ENCODE data around the gene PRND. TPM values are rescaled to one million over a fixed set of nuclear protein-coding genes. Genes with fewer than 3 reads are reported as not detected.

The PRND gene
- total and polyA plus RNA-seq, 2 donors (not counting 3 experiments of a cell fraction or from before 2014, with no cell fraction given): 0.18 TPM; not detected in 1

DNA sequence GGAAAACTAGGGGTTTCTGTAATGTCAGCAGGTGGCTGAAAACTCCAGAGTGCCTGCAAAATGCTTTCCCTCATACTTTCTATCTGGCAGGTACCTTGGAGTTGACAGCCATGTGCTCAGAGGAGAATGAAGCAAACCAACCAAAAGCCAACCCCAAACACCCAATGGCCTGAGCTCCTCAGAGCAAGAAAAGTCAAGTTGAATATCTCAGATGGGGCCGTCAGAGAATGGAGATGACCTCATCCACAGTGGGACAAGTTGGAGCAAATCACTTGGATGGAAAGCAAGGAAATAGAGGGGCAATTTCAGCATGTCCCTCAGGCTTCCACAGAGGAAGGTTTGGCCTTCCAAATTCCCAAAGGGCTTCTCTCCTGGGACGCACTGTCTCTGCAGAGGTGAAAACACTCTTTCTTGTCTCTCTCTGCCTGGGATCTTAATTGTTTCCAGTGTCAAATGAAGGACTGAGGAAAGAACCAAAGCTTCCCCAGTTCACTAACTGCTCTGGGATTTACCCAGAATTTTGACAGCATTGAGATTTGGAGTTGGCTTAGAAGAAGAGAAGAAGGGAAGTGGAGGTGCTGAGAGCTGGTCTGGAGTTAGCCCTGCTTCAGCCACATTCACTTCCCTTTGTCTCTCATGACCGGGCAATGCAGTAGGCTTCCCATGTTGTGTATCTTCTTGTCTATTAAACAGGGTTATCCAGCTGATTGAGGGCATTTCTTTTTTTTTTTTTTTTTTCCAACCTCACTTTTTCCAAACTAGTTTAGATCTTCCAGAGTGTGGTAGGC lies 42.2 kb downstream of the PRND start:
- Histone ChIP-seq H3K79me2 (ENCODE audit: control insufficient read depth, insufficient read depth, low read length) (no peaks in the 10 kb centered on the region), H2AFZ (ENCODE audit: low read depth, low read length) (no peak overlapping the region), H3K9me1 (replicated peaks; ENCODE audit: control insufficient read depth, extremely low read depth, insufficient read depth, low read length) (no peaks in the 10 kb centered on the region), H3K4me1 (ENCODE audit: control insufficient read depth, extremely low read depth, insufficient read depth, low read length) (peaks cover 10% of the 10 kb centered on the region), H3K36me3 (ENCODE audit: control insufficient read depth in 2 of 2, extremely low read depth in 1 of 2, insufficient read depth in 2 of 2, low read length in 2 of 2) (no peaks in the 10 kb centered on the region), H4K20me1 (replicated peaks; ENCODE audit: control insufficient read depth, extremely low read depth, insufficient read depth, low read length) (no peaks in the 10 kb centered on the region), H3K27ac (ENCODE audit: insufficient read depth, low read depth, low read length) (no peak overlapping the region), H3K9ac (replicated peaks; ENCODE audit: extremely low read depth, insufficient read depth, low read length) (no peak overlapping the region), H3K27me3 (ENCODE audit: control insufficient read depth in 2 of 2, insufficient read depth in 2 of 2, low read length in 2 of 2) (peaks cover 0 to 3% of the 10 kb centered on the region in 2 experiments), H3K4me3 (replicated peaks in 1 of 3; ENCODE audit: insufficient read depth in 1 of 3, low read depth in 1 of 3, low read length in 3 of 3) (no peak overlapping the region), H3K9me3 (replicated peaks; ENCODE audit: control insufficient read depth, insufficient read depth, low read length) (no peaks in the 10 kb centered on the region), H3K4me2 (ENCODE audit: insufficient read depth, low read length) (no peak overlapping the region)
- no peak for DNase-seq (ENCODE audit: low read depth, low spot score)
- BruUV-seq (replicated peaks): no TSS peak
- intact Hi-C loops (cut with micrococcal nuclease): no loop called here
- TF ChIP-seq JUN (IDR thresholded peaks at IDR 0.05; ENCODE audit: borderline replicate concordance, insufficient read depth, insufficient read length, low read depth) (no peak), GATA2 (IDR thresholded peaks at IDR 0.05; ENCODE audit: insufficient read depth, insufficient read length, low read depth, low read length) (no peak), FOS (IDR thresholded peaks at IDR 0.05; ENCODE audit: borderline replicate concordance, insufficient read depth, low read length) (no peak), EZH2 (IDR thresholded peaks at IDR 0.05; ENCODE audit: borderline replicate concordance, low read depth, low read length, severe bottlenecking) (no peak), POLR2A (IDR thresholded peaks at IDR 0.05; ENCODE audit: low read depth, low read length) (no peak), POLR2AphosphoS5 (IDR thresholded peaks at IDR 0.05; ENCODE audit: insufficient read depth, low read depth, low read length) (no peak), MYC (IDR thresholded peaks at IDR 0.05; ENCODE audit: low read depth, low read length) (no peak)
- TF ChIP-seq, protein P1, sequence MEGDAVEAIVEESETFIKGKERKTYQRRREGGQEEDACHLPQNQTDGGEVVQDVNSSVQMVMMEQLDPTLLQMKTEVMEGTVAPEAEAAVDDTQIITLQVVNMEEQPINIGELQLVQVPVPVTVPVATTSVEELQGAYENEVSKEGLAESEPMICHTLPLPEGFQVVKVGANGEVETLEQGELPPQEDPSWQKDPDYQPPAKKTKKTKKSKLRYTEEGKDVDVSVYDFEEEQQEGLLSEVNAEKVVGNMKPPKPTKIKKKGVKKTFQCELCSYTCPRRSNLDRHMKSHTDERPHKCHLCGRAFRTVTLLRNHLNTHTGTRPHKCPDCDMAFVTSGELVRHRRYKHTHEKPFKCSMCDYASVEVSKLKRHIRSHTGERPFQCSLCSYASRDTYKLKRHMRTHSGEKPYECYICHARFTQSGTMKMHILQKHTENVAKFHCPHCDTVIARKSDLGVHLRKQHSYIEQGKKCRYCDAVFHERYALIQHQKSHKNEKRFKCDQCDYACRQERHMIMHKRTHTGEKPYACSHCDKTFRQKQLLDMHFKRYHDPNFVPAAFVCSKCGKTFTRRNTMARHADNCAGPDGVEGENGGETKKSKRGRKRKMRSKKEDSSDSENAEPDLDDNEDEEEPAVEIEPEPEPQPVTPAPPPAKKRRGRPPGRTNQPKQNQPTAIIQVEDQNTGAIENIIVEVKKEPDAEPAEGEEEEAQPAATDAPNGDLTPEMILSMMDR (IDR thresholded peaks at IDR 0.05; ENCODE audit: extremely low read depth in 1 of 2, insufficient read depth in 1 of 2, low read depth in 1 of 2, low read length in 2 of 2): no peak
- TF ChIP-seq, protein P2, sequence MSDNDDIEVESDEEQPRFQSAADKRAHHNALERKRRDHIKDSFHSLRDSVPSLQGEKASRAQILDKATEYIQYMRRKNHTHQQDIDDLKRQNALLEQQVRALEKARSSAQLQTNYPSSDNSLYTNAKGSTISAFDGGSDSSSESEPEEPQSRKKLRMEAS (IDR thresholded peaks at IDR 0.05; ENCODE audit: insufficient read depth, insufficient read length): no peak
- no peak for FAIRE-seq
- POLR2A ChIA-PET: no interaction called here
- CTCF ChIA-PET: no interaction called here
- dilution Hi-C loops (cut with MboI; ENCODE audit: extremely low pct_ligation_motif_present, low sequenced_read_pairs): no loop called here

Data from endothelial cell of umbilical vein (primary cell).